22Rv1 (cell line): Measurements from ENCODE around the gene SHISA5.

Experiments
- CTCF ChIP-seq: fragments of 450-650 bp; IDR thresholded peaks from 2 replicates; pipeline ENCODE4 v1.5.1; 2017; ENCODE audit warnings: mild to moderate bottlenecking
- ZFX ChIP-seq: fragments of 450-650 bp; IDR thresholded peaks from 2 replicates; pipeline ENCODE4 v1.6.1; 2017; ENCODE audit warnings: antibody characterized with exemption, borderline replicate concordance

- TF ChIP-seq CTCF, result no peak
- TF ChIP-seq ZFX, result no peak
Observed at GRCh38 chr3:48426944-48427629, 76.9 kb downstream of the SHISA5 start.
